BLaER1 (cell line): ENCODE data around the gene GCC2.
"Not testable (repeated sequence)": the region's sequence is repeated elsewhere in the genome, so short reads cannot be mapped to it uniquely, and the experiment has no call there.

Experiments used
- H3K27ac ChIP-seq: shearing (Covaris generic); formaldehyde crosslinking; 2 replicates; pipeline ENCODE4 v1.8.1; 2022
- H3K27me3 ChIP-seq: shearing (Covaris generic); formaldehyde crosslinking; 2 replicates; pipeline ENCODE4 v1.8.1; 2022
- H3K36me3 ChIP-seq: shearing (Covaris generic); formaldehyde crosslinking; 2 replicates; pipeline ENCODE4 v1.8.1; 2022
- H3K4me1 ChIP-seq: shearing (Covaris generic); formaldehyde crosslinking; 2 replicates; pipeline ENCODE4 v1.8.1; 2022
- H3K4me2 ChIP-seq: shearing (Covaris generic); formaldehyde crosslinking; 2 replicates; pipeline ENCODE4 v1.8.1; 2022
- H3K4me3 ChIP-seq: shearing (Covaris generic); formaldehyde crosslinking; 2 replicates; pipeline ENCODE4 v1.8.1; 2022
- H3K9ac ChIP-seq: shearing (Covaris generic); formaldehyde crosslinking; 2 replicates; pipeline ENCODE4 v1.8.1; 2022
- H3K9me3 ChIP-seq: shearing (Covaris generic); formaldehyde crosslinking; 2 replicates; pipeline ENCODE4 v1.8.1; 2022
- H4K20me1 ChIP-seq: shearing (Covaris generic); formaldehyde crosslinking; 2 replicates; pipeline ENCODE4 v1.8.1; 2022
- Cebpa-rat ChIP-seq: shearing (Covaris generic); IDR thresholded peaks from 2 replicates; pipeline ENCODE4 v1.8.1; 2022

The GCC2 gene

DNA sequence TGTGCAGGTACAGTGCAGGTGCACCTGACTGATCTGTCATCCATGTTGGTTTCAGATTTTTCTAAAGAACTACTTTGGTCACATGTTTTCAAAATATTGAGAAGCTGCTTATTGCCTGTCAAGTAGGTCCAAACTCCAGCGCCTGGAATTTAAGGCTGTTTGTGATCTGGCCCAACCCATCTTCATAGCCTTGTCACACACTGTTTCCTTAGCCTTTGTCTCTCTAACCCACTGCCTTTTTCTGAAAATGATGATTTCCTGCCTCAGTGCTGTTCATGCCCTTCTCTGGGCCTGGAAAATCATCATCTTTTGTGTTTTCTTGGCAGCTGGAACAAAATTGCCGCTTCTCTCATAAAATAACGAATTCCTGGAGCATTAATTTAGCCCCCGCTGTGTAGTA lies 92.4 kb downstream of the GCC2 start:
- no peak overlapping the region for H3K27ac ChIP-seq
- no peak overlapping the region for H3K4me2 ChIP-seq
- no peak overlapping the region for H3K4me3 ChIP-seq
- peaks cover 30% of the 10 kb centered on the region for H3K9me3 ChIP-seq
- no peak overlapping the region for H3K9ac ChIP-seq
- peaks cover 51% of the 10 kb centered on the region for H4K20me1 ChIP-seq
- no peak for TF ChIP-seq Cebpa-rat
- no peaks in the 10 kb centered on the region for H3K27me3 ChIP-seq
- peaks cover 17% of the 10 kb centered on the region for H3K4me1 ChIP-seq
- H3K36me3 ChIP-seq, result peaks cover 46% of the 10 kb centered on the region

DNA sequence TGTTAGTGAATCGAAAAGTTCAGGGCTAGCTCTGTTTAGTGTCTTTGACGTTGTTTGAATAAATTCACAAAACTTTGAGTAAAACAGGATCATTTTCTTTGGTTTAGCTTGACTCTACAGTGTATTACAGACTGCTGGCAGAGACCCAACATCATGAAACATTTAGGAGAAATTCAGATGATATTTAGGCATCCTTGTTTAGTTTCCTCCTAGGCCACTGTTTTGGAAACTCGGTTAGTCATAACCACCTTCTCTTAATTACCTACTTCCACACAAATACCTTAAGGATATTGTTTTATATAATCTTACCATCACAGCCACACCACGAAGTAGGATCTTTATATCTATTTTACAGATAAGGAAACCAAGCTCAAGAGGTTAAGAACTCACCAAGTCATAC lies 93.1 kb downstream of the GCC2 start:
- H3K4me3 ChIP-seq, result no peak overlapping the region
- peaks cover 10% of the 10 kb centered on the region for H3K4me1 ChIP-seq
- H3K27me3 ChIP-seq, result no peaks in the 10 kb centered on the region
- H3K36me3 ChIP-seq, result peaks cover 49% of the 10 kb centered on the region
- H3K4me2 ChIP-seq, result no peak overlapping the region
- H3K9ac ChIP-seq, result no peak overlapping the region
- H3K9me3 ChIP-seq, result peaks cover 30% of the 10 kb centered on the region
- H3K27ac ChIP-seq, result no peak overlapping the region
- no peak for TF ChIP-seq Cebpa-rat
- peaks cover 50% of the 10 kb centered on the region for H4K20me1 ChIP-seq

DNA sequence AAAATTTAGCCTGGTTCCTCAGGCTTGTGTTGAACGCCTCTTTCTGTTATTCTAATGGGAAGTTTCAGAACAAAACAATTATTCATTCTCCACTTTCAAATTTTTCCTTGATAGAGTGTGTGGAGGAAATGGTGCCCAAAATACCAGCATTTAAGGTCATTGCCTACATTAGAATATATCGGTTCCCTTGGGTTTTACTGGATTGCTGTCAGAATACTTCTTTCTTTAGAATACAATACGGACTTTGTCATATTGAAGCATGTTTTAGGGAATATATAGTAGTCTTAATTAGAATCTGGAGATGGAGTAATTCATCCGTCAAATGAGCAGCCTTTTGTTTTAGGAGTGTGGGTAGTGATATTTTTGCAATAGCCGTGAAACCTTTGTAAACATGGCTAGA lies 98.6 kb downstream of the GCC2 start:
- Histone ChIP-seq H3K27ac (no peak overlapping the region), H3K4me2 (no peak overlapping the region), H4K20me1 (peaks cover 24% of the 10 kb centered on the region; the same call in 1 of the 2 replicates), H3K9ac (no peak overlapping the region), H3K27me3 (no peaks in the 10 kb centered on the region), H3K36me3 (peaks cover 32% of the 10 kb centered on the region), H3K9me3 (peaks cover 25% of the 10 kb centered on the region), H3K4me1 (no peaks in the 10 kb centered on the region), H3K4me3 (no peak overlapping the region)
- no peak for TF ChIP-seq Cebpa-rat

DNA sequence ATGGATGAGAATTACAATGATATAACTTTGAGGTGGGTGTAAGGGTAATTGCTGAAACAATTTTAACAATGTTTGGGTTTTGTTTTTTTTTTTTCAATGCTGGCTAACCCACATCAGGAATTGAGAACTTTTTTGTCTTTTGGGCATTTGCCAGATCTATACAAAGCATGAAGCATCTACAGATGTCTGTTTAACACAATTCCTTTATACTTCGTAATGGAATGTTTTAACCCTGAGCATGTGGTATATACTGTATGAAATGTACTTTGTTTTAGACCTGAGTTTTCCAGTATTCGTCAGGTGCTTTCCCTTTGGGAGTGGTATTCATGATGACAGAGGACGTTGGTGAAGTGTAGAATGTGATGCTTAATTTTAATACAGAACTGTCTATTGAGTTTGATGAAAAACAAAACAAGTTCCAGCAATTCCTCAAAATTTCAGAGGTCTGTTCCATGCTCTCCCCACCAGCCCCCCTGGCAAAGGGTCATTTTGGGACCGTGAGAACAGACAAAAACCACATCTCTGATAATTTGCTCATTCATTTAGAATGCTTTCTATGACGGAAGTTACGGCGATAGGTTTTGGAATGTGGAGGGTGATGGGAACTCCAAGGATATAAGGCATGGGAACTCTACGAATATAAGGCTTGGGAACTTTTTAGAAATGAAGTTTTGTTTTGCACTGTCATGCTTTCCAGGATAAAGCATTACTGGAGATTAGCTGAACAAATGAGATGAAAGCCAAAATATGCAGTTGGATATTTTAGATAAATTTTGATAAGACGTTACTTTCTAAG lies 99.4 kb downstream of the GCC2 start:
- H3K4me1 ChIP-seq, result no peaks in the 10 kb centered on the region
- peaks cover 27% of the 10 kb centered on the region; the same call in 1 of the 2 replicates for H4K20me1 ChIP-seq
- no peak overlapping the region for H3K4me3 ChIP-seq
- peaks cover 17% of the 10 kb centered on the region for H3K9me3 ChIP-seq
- no peak overlapping the region for H3K4me2 ChIP-seq
- peaks cover 24% of the 10 kb centered on the region for H3K36me3 ChIP-seq
- TF ChIP-seq Cebpa-rat, result no peak
- no peaks in the 10 kb centered on the region for H3K27me3 ChIP-seq
- no peak overlapping the region for H3K27ac ChIP-seq
- H3K9ac ChIP-seq, result no peak overlapping the region

DNA sequence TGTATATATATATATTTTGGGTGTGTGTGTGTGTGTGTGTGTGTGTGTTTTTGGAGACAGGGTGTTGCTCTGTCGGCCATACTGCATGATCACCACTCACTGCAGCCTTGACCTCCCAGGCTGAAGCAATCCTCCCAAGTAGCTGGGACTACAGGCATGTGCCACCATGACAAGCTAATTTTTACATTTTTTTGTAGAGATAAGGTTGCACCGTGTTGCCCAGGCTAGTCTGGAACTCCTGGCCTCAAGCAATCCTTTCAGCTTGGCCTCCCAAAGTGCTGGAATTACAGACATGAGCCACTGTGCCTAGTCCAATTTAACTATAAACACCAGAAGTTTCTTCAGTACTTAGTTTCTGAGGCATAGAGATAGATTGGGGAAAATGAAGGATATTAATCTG lies 103.6 kb downstream of the GCC2 start:
- H3K27me3 ChIP-seq, result no peaks in the 10 kb centered on the region
- H3K9ac ChIP-seq, result no peak overlapping the region
- H3K4me2 ChIP-seq, result no peak overlapping the region
- 0 out of 2 replicates have a peak, but pooled peaks cover 4% of the 10 kb centered on the region for H3K36me3 ChIP-seq
- no peak overlapping the region for H3K4me3 ChIP-seq
- H3K4me1 ChIP-seq, result no peaks in the 10 kb centered on the region
- no peaks in the 10 kb centered on the region for H3K9me3 ChIP-seq
- H3K27ac ChIP-seq, result no peak overlapping the region
- H4K20me1 ChIP-seq, result peaks cover 45% of the 10 kb centered on the region
- no peak for TF ChIP-seq Cebpa-rat

DNA sequence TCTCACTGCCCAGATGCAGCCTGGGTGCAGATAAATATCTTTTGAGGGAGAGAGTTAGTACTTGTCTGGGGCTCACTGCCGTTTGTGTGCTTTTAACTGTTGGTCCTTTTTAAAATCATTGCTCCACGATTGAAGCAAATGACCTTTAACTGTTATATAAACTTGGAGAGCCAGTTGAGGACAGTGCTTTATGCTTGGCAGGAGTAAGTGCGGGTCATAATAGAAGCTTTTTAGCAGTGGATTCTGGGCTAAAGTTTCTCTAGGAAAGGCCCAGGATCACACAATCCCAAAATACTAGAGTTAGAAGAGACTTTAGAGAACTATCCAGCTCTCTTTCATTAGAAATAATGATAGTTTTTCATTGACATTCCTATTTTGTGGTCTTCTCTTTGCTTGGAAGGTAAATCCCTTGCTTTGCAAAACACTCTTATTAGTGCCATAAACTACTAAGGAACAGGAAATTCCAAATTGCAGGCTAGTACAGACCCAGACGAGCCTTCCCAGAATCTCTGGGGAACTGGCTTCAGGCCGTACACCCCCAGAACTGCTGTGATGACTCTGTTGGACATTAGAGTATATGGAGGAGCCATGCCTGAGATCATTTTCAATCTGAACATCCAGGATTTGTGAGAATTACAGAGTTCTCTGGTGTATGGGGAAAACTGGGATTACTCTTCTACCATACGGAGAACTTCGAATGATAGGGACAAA lies 104.4 kb downstream of the GCC2 start:
- no peak for TF ChIP-seq Cebpa-rat
- H3K27me3 ChIP-seq, result no peaks in the 10 kb centered on the region
- H4K20me1 ChIP-seq, result peaks cover 37% of the 10 kb centered on the region
- H3K4me3 ChIP-seq, result no peak overlapping the region
- H3K9ac ChIP-seq, result no peak overlapping the region
- H3K9me3 ChIP-seq, result no peaks in the 10 kb centered on the region
- H3K4me1 ChIP-seq, result no peaks in the 10 kb centered on the region
- 0 out of 2 replicates have a peak, but pooled peaks cover 4% of the 10 kb centered on the region for H3K36me3 ChIP-seq
- H3K27ac ChIP-seq, result no peak overlapping the region
- H3K4me2 ChIP-seq, result no peak overlapping the region

DNA sequence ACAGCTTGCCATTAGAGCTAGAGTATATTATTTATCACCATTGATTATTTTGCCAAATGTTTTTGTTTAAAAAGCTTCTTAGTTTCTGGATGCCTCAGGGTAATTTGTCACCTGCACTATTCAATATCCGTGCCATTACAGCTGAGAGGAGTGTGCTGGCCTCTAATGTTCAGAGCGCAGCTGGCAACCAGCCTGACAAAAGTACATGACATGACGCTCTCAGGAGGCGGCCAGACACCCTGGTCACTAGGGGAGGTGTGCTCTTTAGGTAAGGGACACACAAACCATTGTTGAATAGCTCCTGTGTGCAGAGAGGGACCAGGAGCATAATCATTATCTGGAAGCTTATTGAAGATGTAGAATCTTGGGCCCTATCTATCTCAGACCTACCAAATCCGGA lies 105.5 kb downstream of the GCC2 start:
- Histone ChIP-seq H3K27me3 (no peaks in the 10 kb centered on the region), H3K9ac (no peak overlapping the region), H3K36me3 (0 out of 2 replicates have a peak, but pooled peaks cover 4% of the 10 kb centered on the region), H3K4me1 (no peaks in the 10 kb centered on the region), H3K4me2 (no peak overlapping the region), H4K20me1 (peaks cover 39% of the 10 kb centered on the region), H3K9me3 (no peaks in the 10 kb centered on the region), H3K27ac (no peak overlapping the region), H3K4me3 (no peak overlapping the region)
- TF ChIP-seq Cebpa-rat, result no peak

DNA sequence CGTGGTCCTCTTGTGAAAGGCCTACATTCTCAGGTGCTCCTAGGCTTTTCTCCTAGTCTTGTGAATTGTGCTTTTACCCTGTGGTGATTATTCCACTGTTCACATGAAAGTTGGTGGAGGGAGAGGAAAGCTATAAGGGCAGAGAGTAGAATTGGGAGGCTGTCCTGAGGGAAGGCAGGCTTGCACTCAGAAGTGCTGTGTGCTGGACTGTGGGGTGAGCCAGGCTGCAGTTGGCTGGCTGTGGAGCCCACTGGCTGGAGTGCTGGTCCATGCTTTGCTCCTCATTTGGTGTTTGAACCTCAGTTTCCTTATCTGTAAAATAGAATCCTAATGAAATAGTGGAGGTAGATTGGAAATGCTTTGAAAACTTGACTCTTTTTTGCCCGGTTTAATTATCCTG lies 106.6 kb downstream of the GCC2 start:
- no peak overlapping the region for H3K27ac ChIP-seq
- 0 out of 2 replicates have a peak, but pooled peaks cover 5% of the 10 kb centered on the region for H3K4me1 ChIP-seq
- no peak overlapping the region for H3K9ac ChIP-seq
- H4K20me1 ChIP-seq, result peaks cover 48% of the 10 kb centered on the region
- H3K27me3 ChIP-seq, result no peaks in the 10 kb centered on the region
- TF ChIP-seq Cebpa-rat, result no peak
- H3K36me3 ChIP-seq, result 0 out of 2 replicates have a peak, but pooled peaks cover 9% of the 10 kb centered on the region
- H3K4me2 ChIP-seq, result no peak overlapping the region
- no peaks in the 10 kb centered on the region for H3K9me3 ChIP-seq
- H3K4me3 ChIP-seq, result no peak overlapping the region

DNA sequence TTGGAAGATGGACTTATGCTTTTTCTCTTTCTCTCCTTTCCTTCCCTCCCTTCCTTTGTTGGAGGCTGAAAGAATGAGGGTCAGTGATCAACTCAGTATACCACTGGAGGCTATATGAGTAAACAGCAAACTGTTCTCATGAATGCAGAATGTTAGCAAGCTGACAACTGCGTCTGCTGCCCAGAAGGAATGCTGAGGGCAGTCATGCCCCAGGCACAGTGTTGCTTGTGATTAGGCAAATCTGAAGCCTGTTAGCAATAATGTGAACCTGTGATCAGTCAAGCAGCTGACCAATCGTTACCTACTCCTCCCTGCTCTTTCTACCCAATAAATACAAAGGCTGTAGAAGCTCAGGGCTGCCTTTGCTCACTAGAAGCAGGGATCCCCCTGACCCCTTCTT lies 107.6 kb downstream of the GCC2 start:
- H4K20me1 ChIP-seq, result peaks cover 49% of the 10 kb centered on the region
- H3K4me1 ChIP-seq, H3K9me3 ChIP-seq: not testable (repeated sequence)

More for the DNA sequence above, 107.6 kb downstream of the GCC2 start:
- H3K36me3 ChIP-seq, result 0 out of 2 replicates have a peak, but pooled peaks cover 12% of the 10 kb centered on the region
- not testable (repeated sequence) for H3K27me3 ChIP-seq, H3K27ac ChIP-seq, H3K4me2 ChIP-seq, H3K9ac ChIP-seq, H3K4me3 ChIP-seq
